HL-60 (cell line): Measurements from ENCODE around the gene ADAR.

Experiments
- DNase-seq, 2 experiments: peaks; one replicate each; pipeline ENCODE4 v3.0.0-alpha.2; 2010 to 2020; ENCODE audit warnings: low read depth in 1 of 2, low spot score in 1 of 2
- H3K27ac ChIP-seq: fragments of 250-450 bp; sonication (Bioruptor Pico); replicated peaks from 2 replicates; pipeline ENCODE4 v1.5.1; 2020; ENCODE audit warnings: mild to moderate bottlenecking, moderate library complexity
- H3K27me3 ChIP-seq: fragments of 250-450 bp; sonication (Bioruptor Pico); 2 replicates; pipeline ENCODE4 v1.5.1; 2021; ENCODE audit warnings: mild to moderate bottlenecking, moderate library complexity; ENCODE audit not compliant: insufficient read depth, poor library complexity, severe bottlenecking
- H3K4me3 ChIP-seq: replicated peaks from 2 replicates; pipeline ENCODE4 v1.5.1; 2011; ENCODE audit warnings: mild to moderate bottlenecking, control low read depth, low read length; ENCODE audit not compliant: insufficient read depth
- CTCF ChIP-seq: IDR thresholded peaks from one replicate; pipeline ENCODE4 v1.5.1; 2011; ENCODE audit warnings: low read length, control low read depth, inconsistent platforms; ENCODE audit not compliant: insufficient read depth
- GABPA ChIP-seq: IDR thresholded peaks from 2 replicates; pipeline ENCODE4 v1.6.1; 2012; ENCODE audit warnings: low read depth
- POLR2AphosphoS5 ChIP-seq: IDR thresholded peaks from 2 replicates; pipeline ENCODE4 v1.6.1; 2012; ENCODE audit warnings: low read depth
- SPI1 ChIP-seq: IDR thresholded peaks from 2 replicates; pipeline ENCODE4 v1.6.1; 2012; ENCODE audit warnings: low read depth, mild to moderate bottlenecking, borderline replicate concordance
- TF ChIP-seq, protein P1 (sequence below): IDR thresholded peaks from 2 replicates; pipeline ENCODE4 v1.6.1; 2012; ENCODE audit warnings: low read depth; ENCODE audit not compliant: insufficient replicate concordance

ADAR gene

DNA sequence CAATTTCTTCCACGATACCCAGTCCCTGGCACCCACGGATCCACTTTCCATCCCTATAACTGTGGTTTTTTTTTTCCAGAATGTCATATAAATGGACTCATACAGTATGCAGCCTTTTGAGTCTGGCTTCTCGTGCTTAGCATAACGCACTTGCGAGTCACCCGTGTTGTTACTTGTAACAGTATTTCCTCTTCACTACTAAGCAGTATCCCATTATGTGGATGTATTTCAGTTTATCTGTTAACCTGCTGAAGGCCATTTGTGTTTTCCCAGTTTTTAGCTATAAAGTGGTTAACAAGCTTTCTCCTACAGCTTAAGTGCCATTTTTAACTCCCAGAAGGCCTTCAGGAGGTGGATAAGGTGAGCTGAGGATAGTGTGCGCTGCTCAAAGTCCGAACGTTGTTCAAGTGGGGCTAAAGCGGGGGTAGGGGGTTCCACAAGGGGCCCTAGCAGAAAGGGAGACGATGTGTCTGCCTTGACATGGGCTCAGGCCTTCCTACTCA, 829 bp downstream of the ADAR start:
- no peaks in the 10 kb centered on the region for H3K27me3 ChIP-seq
- TF ChIP-seq POLR2AphosphoS5 (no peak; the same call in 1 of the 2 replicates), SPI1 (no peak), GABPA (no peak), CTCF (no peak)
- TF ChIP-seq, protein P1, sequence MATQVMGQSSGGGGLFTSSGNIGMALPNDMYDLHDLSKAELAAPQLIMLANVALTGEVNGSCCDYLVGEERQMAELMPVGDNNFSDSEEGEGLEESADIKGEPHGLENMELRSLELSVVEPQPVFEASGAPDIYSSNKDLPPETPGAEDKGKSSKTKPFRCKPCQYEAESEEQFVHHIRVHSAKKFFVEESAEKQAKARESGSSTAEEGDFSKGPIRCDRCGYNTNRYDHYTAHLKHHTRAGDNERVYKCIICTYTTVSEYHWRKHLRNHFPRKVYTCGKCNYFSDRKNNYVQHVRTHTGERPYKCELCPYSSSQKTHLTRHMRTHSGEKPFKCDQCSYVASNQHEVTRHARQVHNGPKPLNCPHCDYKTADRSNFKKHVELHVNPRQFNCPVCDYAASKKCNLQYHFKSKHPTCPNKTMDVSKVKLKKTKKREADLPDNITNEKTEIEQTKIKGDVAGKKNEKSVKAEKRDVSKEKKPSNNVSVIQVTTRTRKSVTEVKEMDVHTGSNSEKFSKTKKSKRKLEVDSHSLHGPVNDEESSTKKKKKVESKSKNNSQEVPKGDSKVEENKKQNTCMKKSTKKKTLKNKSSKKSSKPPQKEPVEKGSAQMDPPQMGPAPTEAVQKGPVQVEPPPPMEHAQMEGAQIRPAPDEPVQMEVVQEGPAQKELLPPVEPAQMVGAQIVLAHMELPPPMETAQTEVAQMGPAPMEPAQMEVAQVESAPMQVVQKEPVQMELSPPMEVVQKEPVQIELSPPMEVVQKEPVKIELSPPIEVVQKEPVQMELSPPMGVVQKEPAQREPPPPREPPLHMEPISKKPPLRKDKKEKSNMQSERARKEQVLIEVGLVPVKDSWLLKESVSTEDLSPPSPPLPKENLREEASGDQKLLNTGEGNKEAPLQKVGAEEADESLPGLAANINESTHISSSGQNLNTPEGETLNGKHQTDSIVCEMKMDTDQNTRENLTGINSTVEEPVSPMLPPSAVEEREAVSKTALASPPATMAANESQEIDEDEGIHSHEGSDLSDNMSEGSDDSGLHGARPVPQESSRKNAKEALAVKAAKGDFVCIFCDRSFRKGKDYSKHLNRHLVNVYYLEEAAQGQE = no peak
- no peak for DNase-seq
- peak overlapping the region; percentile 64 for H3K27ac ChIP-seq
- H3K4me3 ChIP-seq = peak overlapping the region; percentile 60

GRCh38 chr1:154605534-154605933, 2.5 kb downstream of the ADAR start:
- Histone ChIP-seq H3K27me3 (no peaks in the 10 kb centered on the region), H3K27ac (no peak overlapping the region), H3K4me3 (no peak overlapping the region)
- TF ChIP-seq, protein P1 = no peak
- TF ChIP-seq CTCF = no peak
- DNase-seq = no peak

GRCh38 chr1:154603317-154603716, 4.7 kb downstream of the ADAR start:
- no peak overlapping the region for H3K27ac ChIP-seq
- no peak for DNase-seq
- H3K4me3 ChIP-seq = no peak overlapping the region
- H3K27me3 ChIP-seq = no peaks in the 10 kb centered on the region
- no peak for TF ChIP-seq GABPA
- TF ChIP-seq CTCF = no peak
- TF ChIP-seq POLR2AphosphoS5 = no peak
- TF ChIP-seq SPI1 = no peak
- TF ChIP-seq, protein P1 = no peak
